HepG2 (cell line): ENCODE data around the gene SHC1. TPM values are rescaled to one million over a fixed set of nuclear protein-coding genes. Genes with fewer than 3 reads are reported as not detected.

Experiments used
- ARHGAP35 ChIP-seq: sonication (generic); formaldehyde crosslinking; IDR thresholded peaks from 2 replicates; pipeline ENCODE4 v1.9.0; 2022; ENCODE audit warnings: mild to moderate bottlenecking, inconsistent platforms, moderate library complexity, missing genetic modification reagents, borderline replicate concordance
- CEBPG ChIP-seq: IDR thresholded peaks from 2 replicates; pipeline ENCODE4 v1.6.1; 2016
- EEA1 ChIP-seq: sonication (generic); formaldehyde crosslinking; IDR thresholded peaks from 2 replicates; pipeline ENCODE4 v1.5.1; 2020; ENCODE audit warnings: mild to moderate bottlenecking, missing genetic modification reagents, borderline replicate concordance
- FOXP1 ChIP-seq, 2 experiments: fragments of 450-650 bp in 1 of 2; IDR thresholded peaks; 2 replicates each; pipeline ENCODE4 v1.6.1; 2017 to 2018; ENCODE audit warnings: antibody characterized with exemption in 1 of 2
- KDM6A ChIP-seq: IDR thresholded peaks from 2 replicates; pipeline ENCODE4 v1.6.1; 2016; ENCODE audit warnings: low read depth
- MIER3 ChIP-seq: IDR thresholded peaks from 2 replicates; pipeline ENCODE4 v1.6.1; 2016; ENCODE audit warnings: missing compliant biosample characterization, borderline replicate concordance
- MLX ChIP-seq: IDR thresholded peaks from 2 replicates; pipeline ENCODE4 v1.6.1; 2016
- MTERF4 ChIP-seq: sonication (generic); formaldehyde crosslinking; IDR thresholded peaks from 2 replicates; pipeline ENCODE4 v1.8.0; 2023; ENCODE audit warnings: mild to moderate bottlenecking, missing genetic modification reagents
- PTBP1 ChIP-seq: fragments of 200-400 bp; formaldehyde crosslinking; IDR thresholded peaks from 2 replicates; pipeline ENCODE4 v1.6.1; 2018; ENCODE audit warnings: low read length, low read depth; ENCODE audit not compliant: poor library complexity, severe bottlenecking
- RBFOX2 ChIP-seq: fragments of 200-400 bp; formaldehyde crosslinking; IDR thresholded peaks from 2 replicates; pipeline ENCODE4 v1.6.1; 2017; ENCODE audit warnings: low read depth, mild to moderate bottlenecking, low read length
- SUZ12 ChIP-seq: fragments of 150-350 bp; IDR thresholded peaks from 2 replicates; pipeline ENCODE4 v1.6.1; 2014; ENCODE audit warnings: low read depth, low read length
- TAF1 ChIP-seq: sonication (generic); formaldehyde crosslinking; IDR thresholded peaks from 2 replicates; pipeline ENCODE4 v1.4.0; 2020; ENCODE audit warnings: missing genetic modification reagents
- THYN1 ChIP-seq: sonication (generic); formaldehyde crosslinking; IDR thresholded peaks from 2 replicates; pipeline ENCODE4 v1.8.1; 2023; ENCODE audit warnings: low read depth, mild to moderate bottlenecking, moderate library complexity, missing genetic modification reagents, borderline replicate concordance
- XBP1 ChIP-seq: sonication (generic); formaldehyde crosslinking; IDR thresholded peaks from 2 replicates; pipeline ENCODE4 v1.5.0; 2020; ENCODE audit warnings: missing genetic modification reagents
- ZBTB20 ChIP-seq: sonication (generic); formaldehyde crosslinking; IDR thresholded peaks from 2 replicates; pipeline ENCODE4 v1.8.1; 2023; ENCODE audit warnings: missing genetic modification reagents, low read depth, mild to moderate bottlenecking, borderline replicate concordance
- ZC3H13 ChIP-seq: sonication (generic); formaldehyde crosslinking; IDR thresholded peaks from 2 replicates; pipeline ENCODE4 v1.8.1; 2023; ENCODE audit warnings: mild to moderate bottlenecking, missing genetic modification reagents, moderate library complexity
- ZFAT ChIP-seq: sonication (generic); formaldehyde crosslinking; conservative IDR thresholded peaks from 2 replicates; pipeline ENCODE4 v1.8.1; 2023; ENCODE audit warnings: missing genetic modification reagents, inconsistent platforms
- ZKSCAN1 ChIP-seq: fragments of 150-350 bp; IDR thresholded peaks from 2 replicates; pipeline ENCODE4 v1.6.1; 2014; ENCODE audit warnings: low read length
- ZNF160 ChIP-seq: sonication (generic); formaldehyde crosslinking; IDR thresholded peaks from 2 replicates; pipeline ENCODE4 v1.8.0; 2022; ENCODE audit warnings: mild to moderate bottlenecking, inconsistent platforms, missing genetic modification reagents
- ZNF251 ChIP-seq: sonication (generic); formaldehyde crosslinking; IDR thresholded peaks from 2 replicates; pipeline ENCODE4 v1.9.0; 2021; ENCODE audit warnings: mild to moderate bottlenecking, missing genetic modification reagents
- ZNF280D ChIP-seq: sonication (generic); formaldehyde crosslinking; IDR thresholded peaks from 2 replicates; pipeline ENCODE4 v1.5.1; 2020; ENCODE audit warnings: mild to moderate bottlenecking, missing genetic modification reagents
- ZNF431 ChIP-seq: sonication (generic); formaldehyde crosslinking; IDR thresholded peaks from 2 replicates; pipeline ENCODE4 v1.9.0; 2022; ENCODE audit warnings: missing genetic modification reagents, low read depth, mild to moderate bottlenecking, borderline replicate concordance
- ZNF460 ChIP-seq: sonication (generic); formaldehyde crosslinking; IDR thresholded peaks from 2 replicates; pipeline ENCODE4 v1.5.1; 2020; ENCODE audit warnings: missing genetic modification reagents, mild to moderate bottlenecking, borderline replicate concordance
- ZNF652 ChIP-seq: IDR thresholded peaks from 2 replicates; pipeline ENCODE4 v1.6.1; 2016; ENCODE audit warnings: low read depth, borderline replicate concordance
- polyA plus RNA-seq, 8 experiments: library from polyadenylated mRNA; depleted of rRNA in 3 of 8; stranded (reverse) in 7 of 8; unstranded in 1 of 8; fragments of >200 nt; fragmentation: Illumina TruSeq in 4 of 8; extraction: Trizol in 4 of 8; gene quantifications; 2 replicates each; pipeline versions ENCODE4 v1.2.1 to v1.2.3, GENCODE V29; 2011 to 2016; ENCODE audit warnings: low read depth in 4 of 8, missing spikeins in 1 of 8, mixed read lengths in 1 of 8; ENCODE audit not compliant: insufficient read depth in 1 of 8
- total RNA-seq, 5 experiments: library from RNA; depleted of rRNA; stranded (reverse); fragments of >200 nt; fragmentation: Illumina TruSeq; extraction: Trizol; gene quantifications; 2 replicates each; pipeline ENCODE4 v1.2.3, GENCODE V29; 2016; ENCODE audit warnings: low read depth in 1 of 5

The SHC1 gene
- total and polyA plus RNA-seq, 2 of the 13 experiments (the other 11 are each of a cell fraction or from before 2014, with no cell fraction given) = 52.0 to 137 TPM

- TF ChIP-seq ZNF460 = no peak; the same call in 1 of the 2 replicates
- no peak for TF ChIP-seq FOXP1 (IDR thresholded peaks at IDR 0.05)
- 0 out of 2 replicates have a peak, but pooled peaks have one; percentile 18 for TF ChIP-seq FOXP1 (CRISPR knock-in tag; IDR thresholded peaks at IDR 0.05)
- TF ChIP-seq ARHGAP35 (CRISPR knock-in tag) = peak; percentile 46; the same call in 1 of the 2 replicates
- TF ChIP-seq ZFAT (CRISPR knock-in tag) = no peak
- TF ChIP-seq RBFOX2 = peak; percentile 90
- no peak for TF ChIP-seq ZNF280D
- TF ChIP-seq ZNF160 (CRISPR knock-in tag) = no peak; the same call in 1 of the 2 replicates
- TF ChIP-seq TAF1 = peak; percentile 69; the same call in 1 of the 2 replicates
- no peak for TF ChIP-seq PTBP1
- 0 out of 2 replicates have a peak, but pooled peaks have one; percentile 51 for TF ChIP-seq ZBTB20
- peak; percentile 56; the same call in 1 of the 2 replicates for TF ChIP-seq ZNF652 (CRISPR knock-in tag)
- no peak; the same call in 1 of the 2 replicates for TF ChIP-seq XBP1 (CRISPR knock-in tag)
- TF ChIP-seq ZKSCAN1 = no peak
- no peak for TF ChIP-seq KDM6A (CRISPR knock-in tag)
- TF ChIP-seq SUZ12 = no peak
- TF ChIP-seq THYN1 = no peak
- TF ChIP-seq ZNF251 (CRISPR knock-in tag) = no peak
- peak; percentile 47; the same call in 1 of the 2 replicates for TF ChIP-seq MIER3 (CRISPR knock-in tag)
- peak; percentile 69; the same call in 1 of the 2 replicates for TF ChIP-seq ZNF431
- TF ChIP-seq CEBPG (CRISPR knock-in tag) = no peak; the same call in 1 of the 2 replicates
- TF ChIP-seq MTERF4 (CRISPR knock-in tag) = peak; percentile 60; the same call in 1 of the 2 replicates
- no peak for TF ChIP-seq MLX (CRISPR knock-in tag)
- peak; percentile 100 for TF ChIP-seq ZC3H13
- no peak for TF ChIP-seq EEA1 (CRISPR knock-in tag)
These were observed 46.7 kb upstream of the SHC1 start (continued) for GRCh38 chr1:155017041-155017945.
